GM12878 (cell line): ENCODE measurements around the gene BGLAP. TPM values are rescaled to one million over a fixed set of nuclear protein-coding genes. Genes with fewer than 3 reads are reported as not detected.

Experiments
- ATAC-seq: fragments of 200-7000 bp; cut with Tn5 transposase; 3 replicates; pipeline ENCODE4 v1.9.1; 2020; ENCODE audit warnings: mild to moderate bottlenecking, moderate library complexity
- BruUV-seq: library from RNA; stranded (reverse); fragments of 400-500 nt; replicated peaks from 2 replicates; lab custom pipeline; 2021; lab: Mats Ljungman, UMichigan
- CTCF ChIA-PET: fragments of 300-600 bp; sonication (Branson Sonifier 250); formaldehyde crosslinking; extraction: SDS; loops from one replicate; lab custom pipeline; 2021; ENCODE audit warnings: inconsistent platforms; lab: Yijun Ruan, JAX
- POLR2A ChIA-PET: fragments of 350-600 bp; formaldehyde crosslinking; extraction: SDS; loops from one replicate; lab custom pipeline; 2021; ENCODE audit warnings: inconsistent platforms; lab: Charles Lee
- RAD21 ChIA-PET: fragments of 300-600 bp; sonication (Branson Sonifier 250); formaldehyde crosslinking; loops from one replicate; lab custom pipeline; 2023; ENCODE audit warnings: antibody characterized with exemption; ENCODE audit not compliant: unreplicated experiment; lab: Charles Lee
- SMC1A ChIA-PET: fragments of 300-600 bp; sonication (Branson Sonifier 250); formaldehyde crosslinking; loops from one replicate; lab custom pipeline; 2023; ENCODE audit not compliant: unreplicated experiment, uncharacterized antibody; lab: Charles Lee
- DNase-seq: peaks from one replicate; pipeline ENCODE4 v3.0.0-alpha.2; 2011; ENCODE audit warnings: low read depth, low spot score
- FAIRE-seq: peaks from 3 replicates; lab custom pipeline; 2011; peaks lifted over from hg19 to GRCh38; lab: Jason Lieb, UNC
- H2AFZ ChIP-seq: 2 replicates; pipeline ENCODE4 v1.6.0; 2011; ENCODE audit warnings: low read depth, low read length, control low read depth; ENCODE audit not compliant: control insufficient read depth
- H3K27ac ChIP-seq: 2 replicates; pipeline ENCODE4 v1.5.1; 2011; ENCODE audit warnings: control low read depth; ENCODE audit not compliant: control insufficient read depth, insufficient read depth
- H3K27me3 ChIP-seq, 2 experiments: replicated peaks in 1 of 2; 2 replicates each; pipeline versions ENCODE4 v1.6.0 to v1.6.1; 2011; ENCODE audit warnings: low read length in 1 of 2; ENCODE audit not compliant: control insufficient read depth in 2 of 2, insufficient read depth in 2 of 2
- H3K36me3 ChIP-seq, 2 experiments: 2 replicates each; pipeline ENCODE4 v1.5.1; 2011; ENCODE audit warnings: low read length in 1 of 2; ENCODE audit not compliant: control insufficient read depth in 2 of 2, insufficient read depth in 2 of 2
- H3K4me1 ChIP-seq: 2 replicates; pipeline ENCODE4 v1.6.1; 2011; ENCODE audit warnings: mild to moderate bottlenecking, low read length, moderate library complexity, mixed read lengths; ENCODE audit not compliant: control insufficient read depth, insufficient read depth
- H3K4me2 ChIP-seq: 2 replicates; pipeline ENCODE4 v1.6.0; 2011; ENCODE audit warnings: control low read depth; ENCODE audit not compliant: control insufficient read depth, insufficient read depth
- H3K4me3 ChIP-seq: fragments of 200-600 bp; sonication (generic); 2 replicates; pipeline ENCODE4 v1.5.1; 2016
- H3K79me2 ChIP-seq: 2 replicates; pipeline ENCODE4 v1.6.0; 2011; ENCODE audit warnings: low read length; ENCODE audit not compliant: control insufficient read depth, insufficient read depth
- H3K9ac ChIP-seq: 2 replicates; pipeline ENCODE4 v1.8.0; 2011; ENCODE audit warnings: low read length, control low read depth, mixed read lengths; ENCODE audit not compliant: control insufficient read depth, insufficient read depth
- H3K9me3 ChIP-seq: replicated peaks from 3 replicates; pipeline ENCODE4 v1.5.1; 2011; ENCODE audit warnings: mild to moderate bottlenecking, low read length; ENCODE audit not compliant: control insufficient read depth, insufficient read depth
- H4K20me1 ChIP-seq: 2 replicates; pipeline ENCODE4 v1.6.0; 2011; ENCODE audit not compliant: control insufficient read depth, insufficient read depth
- ATF3 ChIP-seq: IDR thresholded peaks from 2 replicates; pipeline ENCODE4 v1.6.1; 2011; ENCODE audit warnings: low read depth, mild to moderate bottlenecking, low read length, moderate library complexity, borderline replicate concordance; ENCODE audit errors: extremely low read depth
- BHLHE40 ChIP-seq, 2 experiments: fragments of 450-650 bp in 1 of 2; IDR thresholded peaks; 2 replicates each; pipeline ENCODE4 v1.6.1; 2011 to 2017; ENCODE audit warnings: low read depth in 2 of 2, borderline replicate concordance in 1 of 2, improper control_type of control experiment in 1 of 2, low read length in 1 of 2, mild to moderate bottlenecking in 1 of 2
- IKZF1 ChIP-seq: fragments of 450-650 bp; conservative IDR thresholded peaks from 2 replicates; pipeline ENCODE4 v1.6.1; 2017; ENCODE audit warnings: antibody characterized with exemption, mild to moderate bottlenecking
- MEF2A ChIP-seq: IDR thresholded peaks from 2 replicates; pipeline ENCODE4 v1.6.1; 2011; ENCODE audit warnings: low read depth, mild to moderate bottlenecking, low read length, moderate library complexity; ENCODE audit not compliant: insufficient read depth
- MTA2 ChIP-seq: fragments of 450-650 bp; IDR thresholded peaks from 2 replicates; pipeline ENCODE4 v1.6.1; 2016; ENCODE audit warnings: low read depth, mild to moderate bottlenecking, moderate library complexity
- MXI1 ChIP-seq: fragments of 150-350 bp; IDR thresholded peaks from 2 replicates; pipeline ENCODE4 v1.6.1; 2011; ENCODE audit warnings: low read depth, mild to moderate bottlenecking, inconsistent platforms, low read length, improper control_type of control experiment
- PAX8 ChIP-seq: fragments of 450-650 bp; IDR thresholded peaks from 2 replicates; pipeline ENCODE4 v1.6.1; 2017; ENCODE audit warnings: mild to moderate bottlenecking, moderate library complexity
- RCOR1 ChIP-seq: conservative IDR thresholded peaks from 2 replicates; pipeline ENCODE4 v1.6.1; 2012; ENCODE audit warnings: low read depth, low read length, improper control_type of control experiment
- SPI1 ChIP-seq: IDR thresholded peaks from 2 replicates; pipeline ENCODE4 v1.6.1; 2011; ENCODE audit warnings: low read depth, mild to moderate bottlenecking, low read length, moderate library complexity, borderline replicate concordance; ENCODE audit not compliant: insufficient read depth
- TARDBP ChIP-seq: IDR thresholded peaks from 2 replicates; pipeline ENCODE4 v1.6.1; 2016; ENCODE audit warnings: borderline replicate concordance
- TCF7 ChIP-seq: IDR thresholded peaks from 2 replicates; pipeline ENCODE4 v1.6.1; 2014; ENCODE audit warnings: antibody characterized with exemption, borderline replicate concordance
- ZBTB4 ChIP-seq: fragments of 450-650 bp; formaldehyde crosslinking; IDR thresholded peaks from 2 replicates; pipeline ENCODE4 v1.4.0; 2022; ENCODE audit warnings: mild to moderate bottlenecking, moderate library complexity
- ZNF274 ChIP-seq: IDR thresholded peaks from one replicate; pipeline ENCODE4 v1.8.0; 2011; ENCODE audit not compliant: insufficient read length, insufficient read depth
- WGBS: methylation state at CpG from one replicate; pipeline ENCODE4 v1.1.6; 2016; ENCODE audit warnings: low lambda C conversion rate; ENCODE audit not compliant: insufficient replicate concordance, insufficient coverage; ENCODE audit errors: missing lambda C conversion rate; 5-methylcytosine and 5-hydroxymethylcytosine counted together
- in situ Hi-C: fragments of 300-500 bp; cut with MboI; formaldehyde crosslinking; loops from 9 replicates; pipeline ENCODE4 v1.14.3; 2018; ENCODE audit warnings: mixed read lengths
- intact Hi-C: fragments of 100-400 bp; cut with micrococcal nuclease; formaldehyde crosslinking; loops from one replicate; pipeline ENCODE4 v1.14.2; 2022; ENCODE audit not compliant: unreplicated experiment
- polyA plus RNA-seq, 11 experiments: library from polyadenylated mRNA; depleted of rRNA in 4 of 11; unstranded in 6 of 11; stranded (reverse) in 5 of 11; fragments of >200 nt; fragmentation: Nextera tagmentation in 4 of 11; fragmentation: Illumina TruSeq in 1 of 11; extraction: Ambion mirVana in 4 of 11; extraction: Trizol in 1 of 11; gene quantifications; 1 replicate in 1 of 11; 2 replicates in 10 of 11; pipeline versions ENCODE4 v1.2.1 to v1.2.3, GENCODE V29; 2011 to 2016; ENCODE audit warnings: inconsistent platforms in 2 of 11, missing spikeins in 2 of 11, low read depth in 1 of 11
- total RNA-seq, 4 experiments: library from RNA; depleted of rRNA in 3 of 4; stranded (reverse); fragments of >200 nt in 3 of 4; fragmentation: Illumina TruSeq in 1 of 4; extraction: Trizol in 1 of 4; gene quantifications; 2 replicates each; pipeline versions ENCODE4 v1.2.1 to v1.2.3, GENCODE V29; 2013 to 2021

BGLAP gene
- total and polyA plus RNA-seq, 10 of the 15 experiments (the other 5 are each of a cell fraction or from before 2014, with no cell fraction given) = 0.20 to 1.8 (median 0.40) TPM; not detected in 3

GRCh38 chr1:156244126-156244525 is 2.1 kb downstream of the BGLAP start:
- DNase-seq (no peak), ATAC-seq (no peak), FAIRE-seq (no peak)
- Histone ChIP-seq H3K27me3 (no peaks in the 10 kb centered on the region), H3K9me3 (no peaks in the 10 kb centered on the region), H3K4me1 (peaks cover 25% of the 10 kb centered on the region), H4K20me1 (no peaks in the 10 kb centered on the region), H2AFZ (no peak overlapping the region), H3K4me3 (no peak overlapping the region), H3K27ac (no peak overlapping the region), H3K4me2 (no peak overlapping the region), H3K36me3 (peaks cover 4% of the 10 kb centered on the region in 2 experiments), H3K9ac (no peak overlapping the region), H3K79me2 (no peaks in the 10 kb centered on the region)
- ChIA-PET SMC1A (no interaction called here), CTCF (no interaction called here), POLR2A (no interaction called here), RAD21 (no interaction called here)
- TF ChIP-seq BHLHE40 (IDR thresholded peaks at IDR 0.05; ENCODE audit: borderline replicate concordance in 1 of 2, low read depth in 2 of 2, low read length in 1 of 2) = no peak
- TF ChIP-seq MTA2 = no peak
- no peak for TF ChIP-seq ATF3
- no peak for TF ChIP-seq ZBTB4 (CRISPR knock-in tag)
- no peak for TF ChIP-seq TCF7
- TF ChIP-seq ZNF274 = no peak
- TF ChIP-seq MXI1 = no peak
- no peak for TF ChIP-seq SPI1
- TF ChIP-seq TARDBP = no peak
- no peak for TF ChIP-seq PAX8
- TF ChIP-seq IKZF1 = no peak
- TF ChIP-seq MEF2A = no peak
- no peak for TF ChIP-seq RCOR1
- no TSS peak for BruUV-seq
- intact Hi-C loops = no loop called here
- in situ Hi-C loops = no loop called here
- WGBS = 93% methylated on average over 2 of the region's 2 CpGs
